ENCODE results near the gene CSGALNACT2. TPM values are rescaled to one million over a fixed set of nuclear protein-coding genes. Genes with fewer than 3 reads are reported as not detected.

CSGALNACT2 gene
- total and polyA plus RNA-seq, 2 experiments from 2014 or later = 7.7 to 13.9 TPM

DNA sequence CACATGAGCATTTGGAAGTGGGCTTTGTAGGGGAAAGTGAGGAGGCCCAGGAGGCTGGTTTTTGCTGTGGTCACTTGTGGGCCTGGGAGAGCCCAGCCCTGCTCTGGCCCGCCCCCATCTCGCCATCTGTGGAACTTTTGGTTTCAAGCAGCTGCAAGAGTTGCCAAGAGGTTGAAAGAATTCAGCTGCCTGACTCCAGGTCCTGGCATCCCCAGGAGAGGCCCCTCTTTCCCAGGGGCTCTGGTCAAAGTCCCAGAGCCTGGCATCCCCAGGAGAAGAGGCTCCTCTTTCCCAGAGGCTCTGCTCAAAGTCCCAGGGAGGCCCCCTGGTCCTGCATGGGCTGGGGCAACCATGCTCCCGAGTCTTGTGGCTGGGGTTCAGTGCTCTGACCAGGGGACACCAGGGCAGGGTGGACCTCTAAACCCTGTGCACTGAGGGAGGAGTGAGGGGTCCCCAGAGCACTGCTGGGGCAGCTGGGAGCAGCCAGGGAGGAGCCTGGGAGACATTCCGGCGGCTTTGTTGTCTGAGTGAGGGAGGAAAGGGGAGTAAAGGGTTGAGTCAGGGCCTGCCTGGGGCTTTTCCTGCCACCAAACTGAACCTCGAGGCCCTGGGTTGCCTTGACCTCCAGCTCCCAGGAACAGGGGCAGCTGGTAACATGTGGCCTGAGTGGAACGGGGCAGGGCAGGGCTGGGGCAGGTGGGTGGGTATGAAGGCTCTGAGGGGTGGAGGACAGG, 27.7 kb upstream of the CSGALNACT2 start:
- H3K4me1 ChIP-seq (ENCODE audit: insufficient read depth) = peaks cover 7% of the 10 kb centered on the region
- peak; percentile 34 for DNase-seq (ENCODE audit: low spot score)

DNA sequence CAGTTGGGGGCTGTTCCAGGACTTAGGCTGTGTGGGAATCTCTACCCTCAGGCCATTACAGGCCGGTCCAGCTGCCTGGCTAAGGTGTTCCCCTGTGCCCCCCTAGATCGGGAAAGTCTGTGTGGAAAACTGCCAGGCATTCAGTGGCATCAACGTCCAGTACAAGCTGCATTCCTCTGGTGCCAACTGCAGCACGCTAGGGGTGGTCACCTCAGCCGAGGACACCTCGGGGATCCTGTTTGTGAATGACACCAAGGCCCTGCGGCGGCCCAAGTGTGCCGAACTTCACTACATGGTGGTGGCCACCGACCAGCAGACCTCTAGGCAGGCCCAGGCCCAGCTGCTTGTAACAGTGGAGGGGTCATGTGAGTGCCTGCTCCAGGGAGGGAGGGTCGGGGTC, 27.1 kb upstream of the CSGALNACT2 start:
- Histone ChIP-seq H3K9me3 (ENCODE audit: low read depth) (no peaks in the 10 kb centered on the region), H3K36me3 (replicated peaks; ENCODE audit: insufficient read depth, low read depth) (no peaks in the 10 kb centered on the region), H3K4me3 (no peak overlapping the region), H3K9me2 (replicated peaks; ENCODE audit: insufficient read depth) (no peaks in the 10 kb centered on the region), H2AFZ (no peak overlapping the region), H3K79me2 (no peaks in the 10 kb centered on the region), H4K20me1 (ENCODE audit: insufficient read depth, poor library complexity, severe bottlenecking) (no peaks in the 10 kb centered on the region), H3K27me3 (no peaks in the 10 kb centered on the region), H3K4me2 (no peak overlapping the region), H3K4me1 (ENCODE audit: insufficient read depth) (peaks cover 7% of the 10 kb centered on the region), H3K27ac (no peak overlapping the region)
- DNase-seq (ENCODE audit: low spot score) = no peak
- 90% methylated on average over 10 of the region's 11 CpGs for WGBS (ENCODE audit: low lambda C conversion rate, missing lambda C conversion rate)
- TF ChIP-seq CTCF (IDR thresholded peaks at IDR 0.05; ENCODE audit: poor library complexity) (no peak), EZH2phosphoT487 (IDR thresholded peaks at IDR 0.05; ENCODE audit: low read depth, severe bottlenecking, unreplicated experiment) (no peak), EZH2 (IDR thresholded peaks at IDR 0.05; ENCODE audit: borderline replicate concordance) (no peak)

More for the DNA sequence above, 27.7 kb upstream of the CSGALNACT2 start:
- Histone ChIP-seq H3K79me2 (no peaks in the 10 kb centered on the region), H3K4me2 (no peak overlapping the region), H3K4me3 (no peak overlapping the region), H2AFZ (no peak overlapping the region), H4K20me1 (ENCODE audit: insufficient read depth, poor library complexity, severe bottlenecking) (no peaks in the 10 kb centered on the region), H3K9me3 (ENCODE audit: low read depth) (no peaks in the 10 kb centered on the region), H3K27ac (no peak overlapping the region), H3K27me3 (no peaks in the 10 kb centered on the region), H3K9me2 (replicated peaks; ENCODE audit: insufficient read depth) (no peaks in the 10 kb centered on the region), H3K36me3 (replicated peaks; ENCODE audit: insufficient read depth, low read depth) (no peaks in the 10 kb centered on the region)
- TF ChIP-seq EZH2 (IDR thresholded peaks at IDR 0.05; ENCODE audit: borderline replicate concordance) = no peak
- no peak for TF ChIP-seq EZH2phosphoT487 (IDR thresholded peaks at IDR 0.05; ENCODE audit: low read depth, severe bottlenecking, unreplicated experiment)
- TF ChIP-seq CTCF (IDR thresholded peaks at IDR 0.05; ENCODE audit: poor library complexity) = no peak
- 71% methylated on average over 7 of the region's 7 CpGs for WGBS (ENCODE audit: low lambda C conversion rate, missing lambda C conversion rate)

GRCh38 chr10:43111921-43112607, 26.2 kb upstream of the CSGALNACT2 start:
- H3K9me3 ChIP-seq (ENCODE audit: low read depth) = no peaks in the 10 kb centered on the region
- no peak overlapping the region for H3K4me3 ChIP-seq
- no peaks in the 10 kb centered on the region for H3K79me2 ChIP-seq
- H3K4me2 ChIP-seq = no peak overlapping the region
- H2AFZ ChIP-seq = no peak overlapping the region
- H3K27me3 ChIP-seq = no peaks in the 10 kb centered on the region
- DNase-seq (ENCODE audit: low spot score) = no peak
- 93% methylated on average over 17 of the region's 17 CpGs for WGBS (ENCODE audit: low lambda C conversion rate, missing lambda C conversion rate)
- no peak overlapping the region for H3K27ac ChIP-seq
- no peaks in the 10 kb centered on the region for H3K36me3 ChIP-seq (replicated peaks; ENCODE audit: insufficient read depth, low read depth)
- peaks cover 7% of the 10 kb centered on the region for H3K4me1 ChIP-seq (ENCODE audit: insufficient read depth)
- H4K20me1 ChIP-seq (ENCODE audit: insufficient read depth, poor library complexity, severe bottlenecking) = no peaks in the 10 kb centered on the region
- no peaks in the 10 kb centered on the region for H3K9me2 ChIP-seq (replicated peaks; ENCODE audit: insufficient read depth)
- TF ChIP-seq CTCF (IDR thresholded peaks at IDR 0.05; ENCODE audit: poor library complexity) = no peak
- TF ChIP-seq EZH2 (IDR thresholded peaks at IDR 0.05; ENCODE audit: borderline replicate concordance) = no peak
- TF ChIP-seq EZH2phosphoT487 (IDR thresholded peaks at IDR 0.05; ENCODE audit: low read depth, severe bottlenecking, unreplicated experiment) = no peak
